ENCODE results near the gene WBP2. TPM values are rescaled to one million over a fixed set of nuclear protein-coding genes. Genes with fewer than 3 reads are reported as not detected.
A peak's percentile ranks its signal among the peaks of the same experiment; 100 is the strongest.
"Not testable (repeated sequence)": the region's sequence is repeated elsewhere in the genome, so short reads cannot be mapped to it uniquely, and the experiment has no call there.

WBP2 gene
- total RNA-seq, 2 experiments from 2014 or later, result 68.7 to 74.1 TPM

DNA sequence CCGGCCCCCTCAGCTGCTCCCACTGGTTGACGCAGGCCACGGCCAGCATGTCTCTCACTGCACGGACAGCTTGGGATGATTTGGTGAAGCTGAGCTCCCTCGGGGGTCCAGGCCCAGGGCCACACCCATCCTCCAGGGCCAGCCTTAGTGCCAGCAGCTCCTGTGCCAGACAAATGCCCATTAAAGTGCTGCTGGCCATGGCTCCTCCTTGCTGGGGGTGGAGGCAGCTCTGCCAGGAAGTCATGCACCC, 20.7 kb upstream of the WBP2 start:
- DNase-seq, result no peak
- POLR2A ChIA-PET, result interaction anchor here (0.6 to 2.3 kb wide), 7 partner anchors 11 to 246 kb away, joined by 3 to 15 read pairs (median 4); partner anchors contain the start of gene WBP2
- peaks cover 32% of the 10 kb centered on the region for H3K4me1 Mint-ChIP-seq
- no peaks in the 10 kb centered on the region for H3K9me3 Mint-ChIP-seq (ENCODE audit: low read depth)
- no peak for ATAC-seq
- peaks cover 8% of the 10 kb centered on the region for H3K36me3 Mint-ChIP-seq (ENCODE audit: low read depth)
- peaks cover 2% of the 10 kb centered on the region for H3K27me3 Mint-ChIP-seq
- CTCF ChIA-PET, result interaction anchor here (0.7 to 2.6 kb wide), 15 partner anchors 14 to 243 kb away, joined by 3 to 20 read pairs (median 4); partner anchors contain the start of genes SMIM5, TRIM65, UNC13D and WBP2
- peak overlapping the region; percentile 94 for H3K27ac Mint-ChIP-seq
- peak overlapping the region; percentile 91 for H3K4me3 Mint-ChIP-seq
- intact Hi-C loops (cut with DNase I, micrococcal nuclease), result loop anchor here (1.0 to 2.0 kb wide), 4 partner anchors 21 to 90 kb away; partner anchors contain the start of genes TRIM65 (in 1 of the 2) and WBP2 (in 1 of the 2)

DNA sequence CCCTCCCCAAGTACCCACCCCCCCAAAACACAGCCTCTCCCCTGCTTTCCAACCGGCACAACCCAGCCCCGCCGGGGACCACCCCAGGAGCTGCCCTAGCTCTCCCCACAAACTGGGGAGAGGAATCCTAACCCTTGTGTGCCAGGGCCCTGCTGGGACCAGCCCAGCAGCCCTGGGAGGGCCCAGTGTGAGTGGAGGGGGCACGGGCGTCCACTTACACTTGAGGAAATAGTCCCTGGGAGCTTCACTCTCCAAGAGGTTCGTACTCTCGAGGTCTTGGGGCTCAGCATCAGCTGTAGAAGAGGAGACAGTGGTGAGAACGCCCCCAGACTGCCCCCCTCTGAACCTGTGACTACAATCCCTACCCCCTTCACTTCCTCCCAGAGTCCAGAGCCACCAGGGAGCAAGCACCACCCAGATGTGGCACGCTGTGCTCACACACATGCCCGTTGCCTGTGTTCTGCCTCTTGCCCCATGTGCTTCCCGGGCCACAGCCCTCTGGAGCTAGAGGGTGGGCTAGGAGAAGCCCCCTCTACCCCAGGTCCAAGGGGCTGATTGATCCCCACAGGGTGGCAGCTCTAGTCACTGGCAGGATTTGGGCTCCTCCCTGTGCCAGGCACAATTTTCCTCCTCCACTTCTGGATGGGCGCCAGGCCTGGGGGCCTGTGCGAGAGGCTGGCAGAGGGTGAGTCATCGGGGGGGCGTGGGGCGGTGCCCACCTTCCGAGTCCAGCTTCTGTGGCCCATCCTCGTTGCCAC, 20.2 kb upstream of the WBP2 start:
- H3K27ac Mint-ChIP-seq, result peak overlapping the region; percentile 94
- peaks cover 32% of the 10 kb centered on the region for H3K4me1 Mint-ChIP-seq
- no peaks in the 10 kb centered on the region for H3K9me3 Mint-ChIP-seq (ENCODE audit: low read depth)
- CTCF ChIA-PET, result interaction anchor here (0.7 to 2.6 kb wide), 15 partner anchors 14 to 242 kb away, joined by 3 to 20 read pairs (median 4); partner anchors contain the start of genes SMIM5, TRIM65, UNC13D and WBP2
- DNase-seq, result no peak
- POLR2A ChIA-PET, result interaction anchor here (0.6 to 2.3 kb wide), 7 partner anchors 10 to 246 kb away, joined by 3 to 15 read pairs (median 4); partner anchors contain the start of gene WBP2
- peak overlapping the region; percentile 91 for H3K4me3 Mint-ChIP-seq
- H3K36me3 Mint-ChIP-seq (ENCODE audit: low read depth), result peaks cover 8% of the 10 kb centered on the region
- intact Hi-C loops (cut with DNase I, micrococcal nuclease), result no loop called here
- peaks cover 2% of the 10 kb centered on the region for H3K27me3 Mint-ChIP-seq
- ATAC-seq, result no peak

GRCh38 chr17:75874323-75875181, 19.4 kb upstream of the WBP2 start:
- Mint-ChIP-seq H3K9me3 (ENCODE audit: low read depth) (no peaks in the 10 kb centered on the region), H3K27me3 (peaks cover 2% of the 10 kb centered on the region), H3K27ac (no peak overlapping the region), H3K4me3 (no peak overlapping the region), H3K4me1 (peaks cover 30% of the 10 kb centered on the region), H3K36me3 (ENCODE audit: low read depth) (peaks cover 8% of the 10 kb centered on the region)
- ATAC-seq, result no peak
- intact Hi-C loops (cut with DNase I, micrococcal nuclease), result no loop called here
- ChIA-PET CTCF (interaction anchor here (0.6 to 1.5 kb wide), 5 partner anchors 8 to 47 kb away, joined by 3 to 5 read pairs (median 4); no protein-coding TSS in a partner anchor), POLR2A (interaction anchor here (2.3 kb wide), 1 partner anchor 19 kb away, joined by 15 read pairs; the partner anchor contains the start of gene WBP2)
- DNase-seq, result no peak

GRCh38 chr17:75873587-75874322, 18.6 kb upstream of the WBP2 start:
- POLR2A ChIA-PET, result no interaction called here
- no peaks in the 10 kb centered on the region for H3K9me3 Mint-ChIP-seq (ENCODE audit: low read depth)
- peaks cover 27% of the 10 kb centered on the region for H3K4me1 Mint-ChIP-seq
- CTCF ChIA-PET, result interaction anchor here (0.5 to 3.2 kb wide), 4 partner anchors 9 to 94 kb away, joined by 3 to 15 read pairs (median 3); no protein-coding TSS in a partner anchor
- H3K4me3 Mint-ChIP-seq, result no peak overlapping the region
- DNase-seq (no peak), ATAC-seq (no peak)
- intact Hi-C loops (cut with DNase I, micrococcal nuclease), result no loop called here
- H3K36me3 Mint-ChIP-seq (ENCODE audit: low read depth), result peaks cover 8% of the 10 kb centered on the region
- peaks cover under 1% of the 10 kb centered on the region for H3K27me3 Mint-ChIP-seq
- no peak overlapping the region for H3K27ac Mint-ChIP-seq

DNA sequence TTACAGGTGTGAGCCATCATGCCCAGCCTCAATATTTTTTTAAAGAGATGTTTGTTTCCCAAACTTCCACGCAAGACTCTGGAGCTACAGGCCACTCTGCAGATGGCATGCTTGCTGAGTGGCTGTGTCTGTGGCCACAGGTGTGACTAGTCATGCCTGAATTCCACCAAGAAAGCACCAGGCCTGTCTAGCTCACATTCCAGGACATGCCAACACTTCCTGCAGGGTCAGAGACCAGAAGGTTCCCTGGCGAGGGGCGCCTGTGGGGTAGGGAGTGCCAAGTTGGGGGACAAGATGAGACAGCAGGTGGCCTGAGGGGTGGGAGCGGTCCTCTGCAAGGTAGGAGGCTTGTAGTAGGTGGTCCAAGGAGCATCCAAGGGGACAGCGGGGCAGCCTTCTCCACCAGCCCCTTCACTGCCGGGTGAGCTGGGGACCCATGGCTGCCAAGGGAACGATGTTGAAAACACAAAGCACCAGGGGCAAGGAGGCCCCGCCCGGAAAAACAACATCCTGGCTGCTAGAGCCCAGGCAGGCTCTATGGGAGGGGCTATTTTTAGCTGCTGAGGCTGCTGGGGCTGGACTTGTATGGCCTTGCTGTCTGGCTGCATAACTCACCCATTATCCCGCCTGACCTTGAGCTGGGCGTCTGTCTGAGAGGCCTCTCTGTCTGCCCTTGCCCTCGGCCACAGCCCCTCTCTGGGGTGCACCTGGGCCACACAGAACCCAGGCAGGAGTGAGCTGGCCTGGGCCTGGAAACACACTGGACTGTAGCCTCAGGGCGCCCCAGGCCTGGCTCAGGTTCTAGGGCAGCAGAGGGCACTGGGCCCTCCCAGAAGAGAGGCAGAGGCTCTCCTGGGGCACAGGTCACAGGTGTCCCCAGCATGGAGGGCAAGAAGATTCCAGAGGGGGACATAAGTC, 17.6 kb upstream of the WBP2 start:
- intact Hi-C loops (cut with DNase I, micrococcal nuclease), result no loop called here
- Mint-ChIP-seq H3K4me3 (no peak overlapping the region), H3K9me3 (ENCODE audit: low read depth) (no peaks in the 10 kb centered on the region), H3K4me1 (peaks cover 25% of the 10 kb centered on the region), H3K27ac (peak overlapping the region; percentile 47), H3K36me3 (ENCODE audit: low read depth) (peaks cover 8% of the 10 kb centered on the region), H3K27me3 (no peaks in the 10 kb centered on the region)
- peak; percentile 58 for DNase-seq
- CTCF ChIA-PET, result interaction anchor here (0.8 to 3.2 kb wide), 5 partner anchors 10 to 25 kb away, joined by 3 to 15 read pairs (median 5); no protein-coding TSS in a partner anchor
- no peak for ATAC-seq
- POLR2A ChIA-PET, result no interaction called here

DNA sequence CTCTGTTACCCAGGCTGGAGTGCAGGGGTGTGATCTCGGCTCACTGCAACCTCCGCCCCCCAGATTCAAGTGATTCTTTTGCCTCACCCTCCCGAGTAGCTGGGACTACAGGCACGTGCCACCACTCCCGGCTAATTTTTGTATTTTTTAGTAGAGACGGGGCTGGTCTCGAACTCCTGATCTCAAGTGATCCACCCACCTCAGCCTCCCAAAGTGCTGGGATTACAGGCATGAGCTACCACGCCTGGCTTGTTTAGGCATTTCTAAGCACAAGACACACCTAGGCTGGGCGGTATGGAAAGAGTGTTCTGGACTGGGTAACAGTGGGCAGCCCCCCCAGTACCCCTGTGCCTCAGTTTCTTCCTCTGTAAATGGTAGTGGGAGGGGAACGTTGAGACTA, 15.1 kb upstream of the WBP2 start:
- H3K36me3 Mint-ChIP-seq (ENCODE audit: low read depth); POLR2A ChIA-PET; H3K27me3 Mint-ChIP-seq; H3K4me3 Mint-ChIP-seq; ATAC-seq; DNase-seq; H3K9me3 Mint-ChIP-seq (ENCODE audit: low read depth); intact Hi-C loops (cut with DNase I, micrococcal nuclease); H3K27ac Mint-ChIP-seq: not testable (repeated sequence)
- peaks cover 18% of the 10 kb centered on the region for H3K4me1 Mint-ChIP-seq
- CTCF ChIA-PET, result interaction anchor here (0.6 to 0.9 kb wide), 3 partner anchors 14 to 123 kb away, joined by 3 read pairs; no protein-coding TSS in a partner anchor

DNA sequence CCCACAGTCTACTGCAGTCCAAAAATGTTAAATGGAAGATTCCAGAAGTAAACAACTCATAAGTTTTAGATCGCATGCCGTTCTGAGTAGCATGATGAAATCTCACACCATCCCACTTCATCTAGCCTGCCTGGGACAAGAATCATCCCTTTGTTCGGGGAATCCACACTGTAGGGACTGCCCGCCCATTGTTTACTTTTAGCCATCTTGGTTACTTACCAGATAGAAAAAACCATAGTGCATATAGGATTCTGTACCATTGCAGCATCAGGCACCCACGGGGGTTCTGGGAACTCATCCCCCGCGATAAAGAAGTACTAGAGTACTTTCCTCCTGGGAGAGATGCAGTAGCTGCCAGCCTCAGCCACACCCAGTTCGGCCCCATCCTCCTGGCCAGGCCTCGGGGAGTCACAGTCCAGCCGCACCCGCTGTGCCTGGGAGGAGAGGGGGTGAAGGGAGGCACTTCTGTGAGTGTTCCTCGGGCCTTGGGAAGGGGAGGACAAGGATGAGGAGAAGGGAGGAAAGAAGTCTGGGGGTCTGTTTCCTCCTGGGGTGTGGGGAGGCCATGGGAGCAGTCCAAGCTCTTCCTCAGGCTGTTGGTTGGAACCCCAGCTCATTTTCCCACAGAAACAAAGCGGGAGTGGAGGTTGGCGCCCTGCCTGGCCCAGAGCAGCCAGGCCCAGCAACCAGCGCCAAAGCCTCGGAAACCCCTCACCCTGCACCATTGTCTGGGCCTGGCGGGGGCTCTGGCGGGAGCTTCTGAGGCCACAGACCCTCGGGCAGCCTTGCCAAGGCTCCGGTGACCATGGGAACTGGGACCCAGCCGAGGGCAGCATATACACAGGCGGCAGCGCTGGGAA, 14.4 kb upstream of the WBP2 start:
- H3K27me3 Mint-ChIP-seq, result no peaks in the 10 kb centered on the region
- POLR2A ChIA-PET, result no interaction called here
- no peak overlapping the region for H3K27ac Mint-ChIP-seq
- no peaks in the 10 kb centered on the region for H3K9me3 Mint-ChIP-seq (ENCODE audit: low read depth)
- peaks cover 24% of the 10 kb centered on the region for H3K4me1 Mint-ChIP-seq
- no peak for DNase-seq
- no peak for ATAC-seq
- H3K4me3 Mint-ChIP-seq, result no peak overlapping the region
- CTCF ChIA-PET, result interaction anchor here (0.6 to 0.9 kb wide), 3 partner anchors 9 to 122 kb away, joined by 3 to 4 read pairs (median 3); no protein-coding TSS in a partner anchor
- intact Hi-C loops (cut with DNase I, micrococcal nuclease), result no loop called here
- H3K36me3 Mint-ChIP-seq (ENCODE audit: low read depth), result no peaks in the 10 kb centered on the region

GRCh38 chr17:75868730-75869281, 13.7 kb upstream of the WBP2 start:
- H3K27ac Mint-ChIP-seq; ATAC-seq; H3K36me3 Mint-ChIP-seq (ENCODE audit: low read depth); H3K4me3 Mint-ChIP-seq; intact Hi-C loops (cut with DNase I, micrococcal nuclease); CTCF ChIA-PET; H3K9me3 Mint-ChIP-seq (ENCODE audit: low read depth); POLR2A ChIA-PET; H3K27me3 Mint-ChIP-seq; DNase-seq: not testable (repeated sequence)
- H3K4me1 Mint-ChIP-seq, result peaks cover 30% of the 10 kb centered on the region

DNA sequence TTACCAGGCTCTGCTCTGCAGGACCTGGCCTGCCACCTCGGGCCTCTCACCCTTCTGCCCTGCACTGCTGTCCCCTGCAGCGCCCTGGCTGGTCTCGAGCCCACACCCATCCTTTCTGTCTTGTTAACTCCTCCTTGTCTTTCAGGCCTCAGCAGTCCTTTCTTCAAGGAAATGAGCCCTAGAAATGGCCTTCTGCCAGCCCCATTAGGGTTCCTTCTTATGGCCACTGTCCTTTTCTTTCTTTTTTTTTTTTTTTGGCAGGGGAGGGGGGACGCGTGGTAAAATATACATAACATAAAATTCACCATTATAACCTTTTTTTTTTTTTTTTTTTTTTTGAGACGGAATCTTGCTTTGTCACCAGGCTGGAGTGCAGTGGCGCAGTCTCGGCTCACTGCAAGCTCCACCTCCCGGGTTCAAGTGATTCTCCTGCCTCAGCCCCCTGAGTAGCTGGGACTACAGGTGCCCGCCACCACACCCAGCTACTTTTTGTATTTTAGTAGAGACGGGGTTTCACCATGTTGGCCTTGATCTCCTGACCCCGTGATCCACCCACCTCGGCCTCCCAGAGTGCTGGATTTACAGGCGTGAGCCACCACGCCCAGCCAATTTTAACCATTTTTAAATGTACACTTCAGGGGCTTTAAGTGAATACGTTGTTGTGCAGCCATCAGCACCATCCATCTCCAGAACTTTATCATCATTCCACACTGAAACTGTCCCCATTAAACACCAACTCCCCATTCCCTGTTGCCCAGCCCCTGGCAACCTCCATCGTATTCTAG, 10.5 kb upstream of the WBP2 start:
- not testable (repeated sequence) for ATAC-seq; H3K27ac Mint-ChIP-seq; H3K4me3 Mint-ChIP-seq; DNase-seq; H3K36me3 Mint-ChIP-seq (ENCODE audit: low read depth); H3K27me3 Mint-ChIP-seq; H3K9me3 Mint-ChIP-seq (ENCODE audit: low read depth)
- POLR2A ChIA-PET, result interaction anchor here (0.9 to 1.1 kb wide), 2 partner anchors 10 to 80 kb away, joined by 5 read pairs; no protein-coding TSS in a partner anchor
- CTCF ChIA-PET, result interaction anchor here (0.6 to 1.5 kb wide), 5 partner anchors 9 to 574 kb away, joined by 3 to 8 read pairs (median 3); partner anchors contain the start of gene WBP2
- intact Hi-C loops (cut with DNase I, micrococcal nuclease), result loop anchor here in 1 of 2 experiments (2.0 kb wide), 1 partner anchor 23 kb away; no protein-coding TSS in a partner anchor
- H3K4me1 Mint-ChIP-seq, result peaks cover 19% of the 10 kb centered on the region

All from activated CD4-positive, alpha-beta T cell treated with anti-CD3 and anti-CD28 coated beads for 36 hours (primary cell).